Stimulated activated CD8-positive, alpha-beta memory T cell treated with anti-CD3 and anti-CD28 coated beads, Interleukin-4, amount 100 ng/mL, for 48 hours (primary cell): ENCODE data around the gene KYAT1.

Experiments
- DNase-seq: peaks from one replicate; pipeline ENCODE4 v3.0.0-alpha.2; 2020

Gene KYAT1

DNA sequence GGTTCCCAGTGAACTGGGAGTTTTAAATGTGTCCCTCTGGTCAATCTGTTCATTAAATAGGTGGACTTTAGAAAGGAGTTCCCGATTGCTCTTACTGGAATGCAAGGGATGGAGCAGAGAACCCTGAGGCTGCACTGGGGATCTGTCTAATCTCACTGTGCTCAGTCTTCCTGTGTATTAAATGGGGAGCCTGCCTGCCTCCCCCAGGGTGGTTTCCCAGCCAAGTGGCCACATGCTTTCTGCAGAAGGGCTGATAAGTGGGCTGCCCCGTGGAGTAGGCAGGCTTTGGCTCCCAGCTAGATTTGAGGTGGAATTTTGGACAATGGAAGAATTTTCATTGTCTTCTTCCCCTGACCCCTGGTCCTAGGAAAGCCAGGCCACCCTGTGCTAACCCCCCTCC, 25.0 kb upstream of the KYAT1 start:
- no peak for DNase-seq

GRCh38 chr9:128905964-128906363, 24.2 kb upstream of the KYAT1 start:
- no peak for DNase-seq

DNA sequence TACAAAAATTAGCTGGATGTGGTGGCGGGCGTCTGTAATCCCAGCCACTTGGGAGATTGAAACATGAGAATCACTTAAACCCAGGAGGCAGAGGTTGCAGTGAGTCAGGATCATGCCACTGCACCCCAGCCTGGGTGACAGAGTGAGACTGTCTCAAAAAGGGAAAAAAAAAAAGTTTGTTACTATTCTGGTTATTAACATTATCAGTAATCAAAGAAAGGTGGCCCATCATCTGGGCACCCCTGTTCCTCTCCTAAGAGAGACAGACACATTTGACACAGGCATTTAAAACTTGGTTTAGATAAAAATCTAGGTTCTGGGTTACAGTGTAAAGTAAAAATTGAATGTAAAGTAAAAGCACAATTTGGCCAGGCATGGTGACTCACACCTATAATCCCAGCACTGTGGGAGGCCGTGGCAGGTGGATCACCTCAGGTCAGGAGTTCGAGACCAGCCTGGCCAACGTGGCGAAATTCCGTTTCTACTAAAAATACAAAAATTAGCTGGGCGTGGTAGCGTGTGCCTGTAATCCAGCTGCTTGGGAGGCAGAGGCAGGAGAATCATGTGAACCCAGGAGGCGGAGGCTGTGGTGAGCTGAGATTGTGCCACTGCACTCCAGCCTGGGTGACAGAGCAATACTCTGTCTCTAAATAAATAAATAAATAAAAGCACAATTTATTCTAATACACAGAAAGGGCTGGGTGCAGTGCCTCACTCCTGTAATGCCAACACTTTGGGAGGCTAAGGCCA, 22.3 kb upstream of the KYAT1 start:
- DNase-seq, result no peak

- DNase-seq, result no peak
These were observed 21.3 kb upstream of the KYAT1 start for GRCh38 chr9:128903079-128903461.

- peak; percentile 88 for DNase-seq
These were observed 20.8 kb upstream of the KYAT1 start for GRCh38 chr9:128902351-128903078.

DNA sequence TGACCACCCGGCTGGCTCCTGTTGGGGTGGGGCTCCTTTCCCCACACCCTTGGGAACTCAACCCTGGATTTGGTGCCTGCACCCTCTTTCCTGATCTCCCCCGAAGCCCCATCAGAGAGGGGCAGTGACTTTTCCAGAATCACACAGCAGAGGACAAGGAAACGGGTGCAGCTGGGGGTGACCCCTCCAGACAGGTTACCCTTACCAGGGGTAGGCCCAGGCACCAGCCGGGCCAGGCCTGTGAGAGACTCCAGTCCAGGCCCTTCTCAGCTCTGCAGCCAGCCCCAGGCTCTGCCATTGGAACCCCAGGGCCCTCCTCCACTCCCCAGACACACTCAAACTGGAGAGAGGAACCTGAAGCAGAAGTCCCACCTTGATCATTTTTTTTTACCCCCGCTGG, 20.1 kb upstream of the KYAT1 start:
- no peak for DNase-seq

GRCh38 chr9:128901379-128901778, 19.6 kb upstream of the KYAT1 start:
- DNase-seq, result no peak

- DNase-seq, result peak; percentile 46
These were observed 18.0 kb upstream of the KYAT1 start for GRCh38 chr9:128899566-128900322.

GRCh38 chr9:128898845-128899565, 17.3 kb upstream of the KYAT1 start:
- DNase-seq, result no peak

DNA sequence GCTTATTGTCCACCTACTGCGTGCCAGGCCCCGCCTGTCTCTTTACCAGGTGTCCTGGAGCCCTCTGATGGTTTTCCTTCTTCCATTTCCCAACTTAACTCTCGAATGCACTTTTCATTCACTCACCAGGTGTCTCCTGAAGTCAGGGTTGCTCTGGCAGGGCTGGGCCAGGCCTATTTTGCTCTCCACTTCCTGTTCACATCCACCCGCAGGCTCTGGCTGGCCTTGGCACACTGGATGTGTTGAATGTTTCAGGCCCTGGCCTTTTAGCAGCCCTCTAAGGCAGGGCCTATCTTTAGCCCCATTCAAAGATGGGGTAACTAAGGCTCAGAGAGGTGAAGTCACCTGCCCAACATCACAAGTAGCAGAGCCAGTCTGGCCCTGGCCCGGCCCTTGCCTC, 16.6 kb upstream of the KYAT1 start:
- DNase-seq, result no peak

DNA sequence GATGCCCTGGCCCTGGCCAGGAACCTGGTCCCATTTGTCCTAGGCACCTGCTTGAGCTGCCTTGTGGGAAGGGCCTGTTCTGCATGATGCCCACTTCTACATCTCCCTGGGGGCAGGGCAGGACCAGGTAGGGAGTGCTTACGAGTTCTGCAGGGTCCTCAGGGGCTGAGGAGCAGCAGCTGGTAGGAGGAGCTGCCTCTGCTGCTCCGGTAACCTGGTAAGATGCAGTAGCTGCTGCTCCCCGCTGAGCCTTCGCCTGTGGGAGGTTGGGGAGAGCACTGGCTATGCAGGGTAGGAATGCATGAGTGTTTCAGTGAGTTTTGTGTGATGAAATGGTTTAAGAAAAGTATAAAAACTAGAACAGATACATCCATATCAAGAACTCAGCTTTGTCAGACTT, 13.8 kb upstream of the KYAT1 start:
- DNase-seq, result no peak

DNA sequence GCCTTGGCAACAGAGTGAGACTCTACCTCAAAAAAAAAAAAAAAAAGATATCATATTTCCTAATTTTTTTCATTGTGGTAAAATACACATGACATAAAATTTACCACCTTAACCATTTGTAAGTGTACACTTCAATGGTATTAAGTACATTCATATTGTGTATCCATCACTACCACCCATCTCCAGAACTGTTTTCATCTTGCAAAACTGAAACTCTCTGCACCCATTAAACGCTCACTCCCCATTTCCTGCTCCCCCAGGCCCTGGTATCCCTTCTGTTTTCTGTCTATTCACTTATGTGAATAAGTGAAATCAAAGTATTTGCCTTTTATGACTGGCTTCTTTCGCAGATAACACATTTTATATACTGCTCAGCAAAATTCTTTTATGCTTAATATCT, 13.0 kb upstream of the KYAT1 start:
- DNase-seq, result no peak

DNA sequence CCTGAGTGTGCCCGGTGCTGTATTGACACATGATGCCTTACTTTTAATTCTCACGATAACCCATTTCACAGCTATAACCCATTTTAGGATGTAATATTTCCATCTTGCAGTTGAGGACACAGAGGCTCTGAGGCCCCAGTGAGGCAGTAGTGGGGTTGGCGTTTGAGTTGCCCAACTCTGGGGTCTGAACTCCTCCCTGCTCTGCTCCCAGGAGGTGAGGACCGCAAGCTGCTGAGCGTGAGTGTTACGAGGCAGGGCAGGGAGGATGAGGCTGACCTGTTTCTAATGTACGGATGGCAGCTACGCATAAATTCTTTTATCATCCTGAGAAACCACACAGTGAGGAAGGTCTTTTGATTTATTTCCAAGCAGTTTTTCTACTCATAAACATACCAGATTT, 11.6 kb upstream of the KYAT1 start:
- DNase-seq, result no peak

- DNase-seq, result no peak
These were observed 10.6 kb upstream of the KYAT1 start for GRCh38 chr9:128892221-128892921.

- no peak for DNase-seq
These were observed 9.8 kb upstream of the KYAT1 start for GRCh38 chr9:128891321-128892220.

GRCh38 chr9:128887914-128888350, 6.2 kb upstream of the KYAT1 start:
- DNase-seq, result no peak

DNA sequence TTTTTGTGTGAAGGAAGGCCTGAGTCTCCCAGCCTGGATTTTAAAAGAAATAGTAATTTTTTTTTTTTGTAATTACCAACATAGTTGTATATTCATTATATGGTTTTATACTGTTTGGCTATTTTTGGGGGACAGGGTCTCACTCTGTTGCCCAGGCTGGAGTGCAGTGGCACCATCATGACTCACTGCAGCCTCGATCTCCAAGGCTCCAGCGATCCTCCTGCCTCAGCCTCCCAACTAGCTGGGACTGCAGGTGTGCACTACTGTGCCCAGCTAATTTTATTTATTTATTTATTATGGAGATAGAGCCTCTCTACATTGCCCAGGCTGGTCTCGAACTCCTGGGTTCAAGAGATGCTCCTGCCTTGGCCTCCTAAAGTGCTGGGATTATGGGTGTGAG, 5.3 kb upstream of the KYAT1 start:
- DNase-seq, result no peak

DNA sequence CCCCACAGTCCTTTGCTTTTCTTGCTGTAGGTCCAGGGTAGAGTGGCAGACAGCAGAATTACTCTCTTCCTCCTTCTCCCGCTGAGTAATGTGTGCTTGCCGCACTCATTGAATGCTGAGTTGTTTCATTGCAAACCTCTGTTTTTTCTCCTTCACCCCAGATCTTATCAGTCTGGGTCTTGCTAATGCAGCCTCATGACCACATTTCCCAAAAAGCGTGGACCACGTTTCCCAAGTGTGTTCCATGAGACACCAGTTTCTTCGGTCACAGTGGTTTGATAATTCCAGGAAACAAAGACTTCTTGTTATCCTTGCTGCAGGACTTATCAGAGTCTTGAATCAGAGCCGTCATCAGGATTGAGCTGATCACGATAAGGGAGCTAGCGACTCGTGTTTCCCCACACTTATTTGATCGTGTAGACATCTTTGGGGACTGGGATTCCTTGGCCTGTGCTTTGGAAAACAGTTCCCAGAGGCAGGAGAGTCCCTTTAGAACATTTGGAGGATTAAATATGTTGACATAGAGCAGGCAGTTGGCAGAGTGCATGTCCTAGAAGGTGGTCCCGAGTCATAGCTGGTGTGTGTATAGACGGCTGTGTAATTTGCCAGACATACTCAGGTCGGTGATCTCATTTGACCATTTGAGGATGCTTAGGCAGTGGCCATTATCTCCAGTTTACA, 4.6 kb upstream of the KYAT1 start:
- DNase-seq, result no peak

- no peak for DNase-seq
These were observed 4.0 kb upstream of the KYAT1 start for GRCh38 chr9:128885798-128886197.

GRCh38 chr9:128885376-128885775, 3.6 kb upstream of the KYAT1 start:
- DNase-seq, result no peak

DNA sequence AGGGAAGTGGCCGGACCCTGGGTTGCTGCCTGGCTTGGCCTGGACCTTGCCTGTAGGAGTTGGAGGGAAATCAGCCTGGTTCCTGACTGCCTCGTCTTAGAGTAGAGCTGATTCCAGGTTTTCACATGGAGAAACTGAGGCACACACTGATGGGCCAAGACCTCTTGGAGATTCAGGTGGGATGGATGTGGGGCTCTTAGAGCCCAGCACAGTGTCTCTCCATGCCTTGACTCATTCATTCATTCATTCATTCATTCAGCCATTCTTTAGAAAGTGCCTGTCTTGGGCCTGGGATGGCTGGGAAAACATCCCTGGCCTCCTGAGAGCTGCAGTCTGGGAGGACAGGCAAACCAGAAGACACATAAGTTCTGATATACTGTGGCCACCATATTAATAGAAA, 2.4 kb upstream of the KYAT1 start:
- no peak for DNase-seq
